Peyer's patch (tissue), 4 donors: Measurements from ENCODE around the gene MCF2L2.

Source experiments
- POLR2A ChIP-seq, 2 donors: fragments of 450-650 bp; IDR thresholded peaks; one replicate each; pipeline ENCODE4 v1.5.1; 2017; ENCODE audit warnings: antibody characterized with exemption in 2 of 2, mild to moderate bottlenecking in 2 of 2, moderate library complexity in 2 of 2
- TF ChIP-seq, protein P1 (sequence below), 6 experiments: fragments of 450-650 bp in 4 of 6; fragments of 200-600 bp in 2 of 6; sonication (generic) in 1 of 6; IDR thresholded peaks; one replicate each; pipeline ENCODE4 v1.5.1; 2017 to 2019; ENCODE audit warnings: antibody characterized with exemption in 6 of 6, mild to moderate bottlenecking in 3 of 6, moderate library complexity in 1 of 6

DNA sequence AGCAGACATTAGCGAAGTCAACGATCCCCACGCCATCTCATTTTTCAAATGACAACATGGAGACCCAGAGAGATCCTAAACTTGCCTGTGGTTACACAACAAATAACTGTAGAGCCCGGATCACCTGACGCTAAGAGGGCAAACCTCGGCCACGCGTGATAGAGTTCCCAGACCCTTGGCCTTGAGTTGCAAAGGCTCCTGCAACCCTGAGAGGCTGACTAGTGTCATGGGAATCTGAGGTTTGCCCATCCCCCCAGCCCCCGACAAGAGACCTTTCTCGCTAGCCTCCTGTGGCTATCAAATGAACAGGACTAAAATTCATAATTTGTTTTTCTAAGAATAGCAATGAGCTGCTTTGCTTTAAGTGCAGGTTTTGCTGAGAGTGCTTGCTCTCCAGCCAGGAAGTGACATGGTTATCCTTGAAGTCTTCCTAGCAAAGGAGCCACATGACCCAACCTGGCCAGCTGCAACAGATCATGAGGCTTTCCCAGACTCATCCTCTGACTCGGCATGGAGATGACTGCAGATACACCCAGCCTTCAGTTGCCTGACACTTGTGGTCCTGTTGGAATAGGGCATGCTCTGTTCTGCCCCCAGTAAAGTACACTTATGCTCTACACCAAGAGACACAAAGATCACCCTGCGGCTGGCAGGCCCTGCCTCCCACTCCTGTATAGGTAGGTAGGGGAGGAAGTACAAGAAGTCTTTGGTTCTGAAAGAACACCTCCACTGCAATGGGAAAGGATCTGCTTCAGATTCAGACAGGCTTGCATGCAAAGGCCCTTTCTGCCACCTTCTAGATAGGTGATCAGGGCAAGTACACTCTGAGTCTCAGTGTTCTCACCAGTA, 36.0 kb downstream of the MCF2L2 start:
- TF ChIP-seq, protein P1, sequence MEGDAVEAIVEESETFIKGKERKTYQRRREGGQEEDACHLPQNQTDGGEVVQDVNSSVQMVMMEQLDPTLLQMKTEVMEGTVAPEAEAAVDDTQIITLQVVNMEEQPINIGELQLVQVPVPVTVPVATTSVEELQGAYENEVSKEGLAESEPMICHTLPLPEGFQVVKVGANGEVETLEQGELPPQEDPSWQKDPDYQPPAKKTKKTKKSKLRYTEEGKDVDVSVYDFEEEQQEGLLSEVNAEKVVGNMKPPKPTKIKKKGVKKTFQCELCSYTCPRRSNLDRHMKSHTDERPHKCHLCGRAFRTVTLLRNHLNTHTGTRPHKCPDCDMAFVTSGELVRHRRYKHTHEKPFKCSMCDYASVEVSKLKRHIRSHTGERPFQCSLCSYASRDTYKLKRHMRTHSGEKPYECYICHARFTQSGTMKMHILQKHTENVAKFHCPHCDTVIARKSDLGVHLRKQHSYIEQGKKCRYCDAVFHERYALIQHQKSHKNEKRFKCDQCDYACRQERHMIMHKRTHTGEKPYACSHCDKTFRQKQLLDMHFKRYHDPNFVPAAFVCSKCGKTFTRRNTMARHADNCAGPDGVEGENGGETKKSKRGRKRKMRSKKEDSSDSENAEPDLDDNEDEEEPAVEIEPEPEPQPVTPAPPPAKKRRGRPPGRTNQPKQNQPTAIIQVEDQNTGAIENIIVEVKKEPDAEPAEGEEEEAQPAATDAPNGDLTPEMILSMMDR (IDR thresholded peaks at IDR 0.05): no peak
- TF ChIP-seq POLR2A (IDR thresholded peaks at IDR 0.05): no peak
